Ovary (tissue), 3 donors: ENCODE data around the gene PIEZO1.

Experiments used
- EP300 ChIP-seq: sonication (generic); formaldehyde crosslinking; IDR thresholded peaks from one replicate; pipeline ENCODE4 v1.6.1; 2017; ENCODE audit warnings: antibody characterized with exemption
- POLR2A ChIP-seq: fragments of 450-650 bp; IDR thresholded peaks from one replicate; pipeline ENCODE4 v1.6.1; 2017; ENCODE audit warnings: antibody characterized with exemption, mild to moderate bottlenecking, moderate library complexity
- TF ChIP-seq, protein P1 (sequence below), 3 donors: fragments of 450-650 bp in 2 of 3; fragments of 200-600 bp in 1 of 3; IDR thresholded peaks; one replicate each; pipeline versions ENCODE4 v1.5.1 to v1.8.0; 2016 to 2022; ENCODE audit warnings: antibody characterized with exemption in 3 of 3, mild to moderate bottlenecking in 1 of 3
- donor health status: DM: no; HTN: no; CAD: no.

GRCh38 chr16:88825146-88825545, 40.1 kb upstream of the PIEZO1 start:
- TF ChIP-seq, protein P1, sequence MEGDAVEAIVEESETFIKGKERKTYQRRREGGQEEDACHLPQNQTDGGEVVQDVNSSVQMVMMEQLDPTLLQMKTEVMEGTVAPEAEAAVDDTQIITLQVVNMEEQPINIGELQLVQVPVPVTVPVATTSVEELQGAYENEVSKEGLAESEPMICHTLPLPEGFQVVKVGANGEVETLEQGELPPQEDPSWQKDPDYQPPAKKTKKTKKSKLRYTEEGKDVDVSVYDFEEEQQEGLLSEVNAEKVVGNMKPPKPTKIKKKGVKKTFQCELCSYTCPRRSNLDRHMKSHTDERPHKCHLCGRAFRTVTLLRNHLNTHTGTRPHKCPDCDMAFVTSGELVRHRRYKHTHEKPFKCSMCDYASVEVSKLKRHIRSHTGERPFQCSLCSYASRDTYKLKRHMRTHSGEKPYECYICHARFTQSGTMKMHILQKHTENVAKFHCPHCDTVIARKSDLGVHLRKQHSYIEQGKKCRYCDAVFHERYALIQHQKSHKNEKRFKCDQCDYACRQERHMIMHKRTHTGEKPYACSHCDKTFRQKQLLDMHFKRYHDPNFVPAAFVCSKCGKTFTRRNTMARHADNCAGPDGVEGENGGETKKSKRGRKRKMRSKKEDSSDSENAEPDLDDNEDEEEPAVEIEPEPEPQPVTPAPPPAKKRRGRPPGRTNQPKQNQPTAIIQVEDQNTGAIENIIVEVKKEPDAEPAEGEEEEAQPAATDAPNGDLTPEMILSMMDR (IDR thresholded peaks at IDR 0.05): no peak
- TF ChIP-seq POLR2A (no peak), EP300 (no peak)
